Measurements from ENCODE around the gene SMIM27. TPM values are rescaled to one million over a fixed set of nuclear protein-coding genes. Genes with fewer than 3 reads are reported as not detected.
A peak's percentile ranks its signal among the peaks of the same experiment; 100 is the strongest.

The SMIM27 gene
- total RNA-seq, 1 donor from 2014 or later = 5.3 TPM

DNA sequence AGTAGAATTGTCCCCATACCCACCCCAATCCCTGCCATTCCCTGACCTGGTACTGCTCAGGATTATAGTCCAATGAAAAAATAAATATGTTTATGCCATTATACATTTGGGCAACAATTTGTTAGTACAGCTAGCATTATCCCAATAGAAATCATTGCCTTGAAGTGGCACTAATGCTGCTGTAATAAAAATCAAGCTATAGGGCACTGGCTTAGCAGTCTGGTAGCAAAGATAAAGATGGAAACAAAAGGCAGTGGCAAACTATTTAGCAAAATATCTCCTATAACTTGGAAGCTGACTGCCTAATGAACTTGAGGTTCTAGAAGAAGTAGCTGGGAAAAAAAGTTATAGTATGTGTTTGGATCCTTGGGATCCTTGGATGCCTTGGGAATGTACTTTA is 2.5 kb downstream of the SMIM27 start:
- no peak for DNase-seq (ENCODE audit: low read depth in 2 of 2)

DNA sequence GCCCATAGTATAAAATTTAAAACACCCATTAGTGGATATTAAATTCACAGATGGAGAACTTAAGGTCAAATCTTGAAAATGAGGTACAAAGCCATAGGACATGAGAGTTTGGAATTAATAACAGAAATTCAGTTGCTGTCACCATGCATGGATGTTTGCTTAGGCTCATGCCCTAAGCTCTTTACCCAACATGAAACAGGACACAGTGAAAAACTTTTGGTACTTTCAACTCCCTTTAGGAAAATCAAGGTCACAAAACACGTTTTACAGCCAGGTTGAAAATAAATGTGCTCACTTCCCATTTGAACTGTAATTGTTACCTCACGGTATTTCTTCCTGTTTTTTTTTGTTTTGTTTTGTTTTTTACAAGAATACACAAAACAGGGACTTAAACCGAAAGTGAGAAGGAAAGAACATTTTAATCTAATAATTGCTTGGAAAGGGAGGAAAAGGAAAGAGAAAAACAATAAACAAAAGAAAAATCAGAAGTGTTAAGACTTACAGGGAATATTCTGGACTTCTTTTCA is 6.3 kb downstream of the SMIM27 start:
- DNase-seq (ENCODE audit: low read depth in 2 of 2) = no peak

DNA sequence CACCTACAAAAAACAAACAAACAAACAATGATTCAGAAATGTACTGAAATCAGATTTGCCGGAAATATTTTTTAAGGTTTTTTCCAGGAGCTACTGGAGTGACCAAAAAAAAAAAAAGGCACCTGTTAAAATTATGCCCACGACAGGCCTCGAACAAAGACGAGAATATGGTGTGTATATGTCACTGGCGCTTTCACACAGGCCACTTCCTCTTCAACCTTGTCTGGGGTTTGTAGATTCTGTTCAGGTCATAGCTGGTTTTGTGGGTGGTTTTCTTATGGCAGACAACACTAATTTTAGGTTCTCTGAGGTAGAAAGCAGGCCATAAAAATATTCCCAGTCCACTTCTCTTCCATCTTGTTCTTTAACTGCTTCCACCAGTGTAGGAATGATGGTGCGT is 13.8 kb downstream of the SMIM27 start:
- DNase-seq (ENCODE audit: low read depth in 2 of 2) = no peak

DNA sequence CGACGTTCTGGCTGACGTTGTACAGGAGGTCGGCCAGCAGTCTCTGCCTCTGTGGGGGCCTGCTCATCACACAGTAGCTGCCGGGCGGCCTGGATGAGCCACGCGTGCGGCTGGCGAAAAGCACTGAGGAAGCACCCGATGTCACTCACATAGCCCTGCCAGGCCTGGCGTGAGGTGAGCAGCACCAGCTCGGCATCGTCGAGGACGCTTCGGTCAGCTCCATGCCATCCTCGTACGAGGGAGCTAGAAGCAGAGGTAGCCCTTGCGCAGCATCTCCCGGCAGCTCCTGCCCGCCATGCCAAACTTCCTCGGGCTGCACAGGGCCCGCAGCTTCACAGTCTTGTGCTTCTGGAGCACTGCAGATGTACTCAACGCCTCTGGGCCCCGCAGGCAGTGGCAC is 14.6 kb downstream of the SMIM27 start:
- DNase-seq (ENCODE audit: low read depth in 2 of 2) = no peak

DNA sequence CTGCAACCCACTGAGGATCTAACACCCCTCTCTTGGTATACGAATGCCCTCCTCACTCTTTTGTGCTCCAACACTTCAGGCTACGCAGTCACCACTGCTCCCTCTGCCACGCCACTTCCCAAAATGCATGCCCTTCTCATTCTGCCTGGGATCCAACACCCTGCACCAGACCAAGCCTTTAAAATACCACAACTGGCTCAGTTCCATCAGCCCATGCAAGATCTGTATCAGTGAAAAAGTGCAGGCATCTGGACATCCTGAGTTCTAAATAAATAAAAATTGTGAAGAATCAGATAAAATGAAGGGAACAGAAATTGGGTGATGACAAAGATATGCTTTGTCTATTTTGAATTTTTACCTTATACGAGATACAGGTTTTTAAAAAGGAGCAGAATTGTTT is 18.1 kb downstream of the SMIM27 start:
- DNase-seq (ENCODE audit: low read depth in 2 of 2) = no peak

DNA sequence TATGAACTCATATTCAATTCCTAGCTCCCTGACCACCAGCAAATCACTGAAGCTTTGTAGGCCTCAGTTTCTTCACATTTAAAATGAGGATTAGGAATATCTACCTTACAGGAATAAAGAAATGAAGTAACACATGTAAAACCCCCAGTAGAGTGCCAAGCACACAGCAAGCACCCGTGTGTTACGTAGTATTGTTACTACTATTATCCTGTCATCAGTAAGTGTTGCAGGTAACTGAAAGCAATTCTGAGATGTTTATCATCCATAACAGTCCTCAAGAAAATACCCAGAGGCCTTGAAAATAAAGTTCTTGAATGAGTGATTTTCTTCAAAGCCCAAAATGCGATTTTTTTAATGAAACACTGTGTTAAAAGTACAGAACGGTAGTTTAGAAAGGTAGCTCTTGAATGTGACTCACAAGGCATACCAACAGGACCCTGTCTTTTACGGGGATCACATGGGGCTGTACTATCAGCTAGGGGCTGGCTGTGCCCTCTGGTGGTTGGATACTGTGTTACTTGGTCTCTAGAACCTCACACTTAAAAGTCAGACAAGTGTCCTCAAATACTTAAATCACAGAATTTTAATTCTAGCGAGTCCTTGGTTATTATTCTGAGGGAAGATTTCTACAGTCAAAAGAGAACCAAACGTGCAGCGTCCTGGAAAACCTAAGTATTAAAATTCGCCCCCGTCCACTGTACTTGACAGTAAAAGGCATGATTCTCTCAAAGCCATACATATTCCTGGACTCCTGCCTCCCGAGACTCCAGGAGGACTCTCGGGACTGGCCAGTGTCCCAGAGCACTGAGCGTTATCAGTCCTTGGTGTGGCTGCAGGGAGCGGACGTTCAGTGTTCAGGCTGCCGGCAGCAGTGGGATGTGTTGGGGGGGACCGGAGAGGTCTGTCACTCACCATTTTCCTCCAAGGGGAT is 20.1 kb downstream of the SMIM27 start:
- DNase-seq (ENCODE audit: low read depth in 2 of 2) = peak; percentile 77 to 90

DNA sequence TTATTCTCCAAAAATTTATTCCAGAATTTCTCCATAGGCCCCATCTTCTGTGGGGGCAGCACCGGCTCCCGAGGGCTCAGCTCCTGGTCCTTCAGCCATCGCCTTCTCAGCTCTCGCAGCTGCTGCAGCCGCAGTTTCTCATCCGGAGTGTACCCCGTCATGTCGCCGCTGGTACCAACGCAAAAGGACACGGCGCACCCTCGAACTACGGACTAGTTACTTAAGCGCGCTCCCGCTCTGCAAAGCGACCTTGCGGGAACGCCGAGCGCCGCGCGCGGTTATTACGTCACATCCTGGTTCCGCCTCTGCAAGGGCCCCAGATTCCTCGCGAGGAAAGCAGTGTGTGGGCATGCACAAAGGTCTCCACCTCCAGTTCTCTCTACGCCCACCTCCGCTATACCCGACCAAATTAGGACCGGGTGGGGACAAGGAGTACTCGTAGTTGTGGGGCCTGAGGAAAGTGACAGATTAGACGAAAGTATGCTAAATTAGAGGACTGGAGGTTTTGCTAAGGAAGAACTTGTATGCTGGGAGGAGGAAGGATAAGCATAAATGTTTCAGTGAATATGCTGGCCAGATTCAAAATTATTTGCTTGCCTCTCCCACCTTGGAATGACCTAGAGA is 20.9 kb downstream of the SMIM27 start, which contains the start of gene NDUFB6:
Gene NDUFB6, minus strand, starts transcription at position 260 of the 624 bp plus-strand sequence. Its CDS starts 99 bp downstream, at position 161.
- peak; percentile 86 to 92 for DNase-seq (ENCODE audit: low read depth in 2 of 2)

DNA sequence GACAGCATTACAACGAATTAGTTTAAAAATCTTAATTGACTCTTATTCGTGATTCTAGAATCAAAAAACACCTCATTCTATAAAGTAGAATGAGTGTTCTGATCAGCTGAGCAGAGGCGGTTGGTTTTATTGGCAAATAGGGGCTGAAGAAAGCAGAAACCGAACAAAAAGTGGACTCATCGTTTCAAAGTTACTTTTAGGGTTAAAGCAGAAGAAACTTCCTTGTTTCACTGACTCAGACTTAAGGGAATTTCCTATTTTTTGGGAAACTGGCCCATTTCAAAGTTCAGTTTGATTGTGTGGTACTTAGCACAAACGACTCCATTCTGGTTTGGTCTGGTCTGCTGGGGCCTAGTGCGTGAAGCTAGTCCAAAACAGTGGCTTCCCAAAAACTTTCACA is 21.7 kb downstream of the SMIM27 start:
- DNase-seq (ENCODE audit: low read depth in 2 of 2) = no peak

DNA sequence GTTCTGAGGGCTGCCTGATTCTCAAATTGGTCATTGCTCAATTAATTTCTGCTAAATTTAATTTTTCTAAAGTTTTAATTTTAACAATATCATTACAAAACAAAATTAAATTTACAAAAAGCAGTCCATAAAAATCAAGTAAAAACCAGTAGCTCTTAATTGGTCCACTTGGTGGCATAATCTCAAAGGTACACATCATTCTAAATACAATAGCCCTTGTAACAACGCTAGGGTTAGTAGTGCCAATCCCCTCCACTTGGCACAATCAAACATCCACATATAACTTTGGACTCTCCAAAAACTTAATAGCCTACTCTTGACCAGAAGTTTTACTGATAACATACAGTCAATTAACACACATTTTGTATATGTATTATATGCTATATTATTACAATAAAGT is 22.7 kb downstream of the SMIM27 start:
- DNase-seq (ENCODE audit: low read depth in 2 of 2) = no peak

DNA sequence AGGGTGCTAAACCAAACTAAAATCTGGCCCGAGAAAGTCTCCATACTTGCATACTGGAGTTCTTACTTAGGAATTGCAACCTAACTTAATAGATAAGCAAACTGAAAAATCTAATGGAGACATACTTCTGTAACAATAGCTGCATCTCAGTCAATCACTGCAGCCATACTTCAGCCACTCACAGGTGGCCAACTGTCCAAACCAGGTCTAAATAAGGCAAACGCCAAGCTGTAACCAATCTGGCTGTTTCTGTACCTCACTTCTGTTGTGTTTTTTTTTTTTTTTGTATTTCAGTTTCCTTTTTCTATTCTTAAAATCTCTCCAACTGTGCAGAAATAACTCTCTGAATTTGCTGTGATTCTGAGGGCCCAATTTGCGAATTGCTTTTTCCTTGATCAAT is 25.2 kb downstream of the SMIM27 start:
- DNase-seq (ENCODE audit: low read depth in 2 of 2) = no peak

DNA sequence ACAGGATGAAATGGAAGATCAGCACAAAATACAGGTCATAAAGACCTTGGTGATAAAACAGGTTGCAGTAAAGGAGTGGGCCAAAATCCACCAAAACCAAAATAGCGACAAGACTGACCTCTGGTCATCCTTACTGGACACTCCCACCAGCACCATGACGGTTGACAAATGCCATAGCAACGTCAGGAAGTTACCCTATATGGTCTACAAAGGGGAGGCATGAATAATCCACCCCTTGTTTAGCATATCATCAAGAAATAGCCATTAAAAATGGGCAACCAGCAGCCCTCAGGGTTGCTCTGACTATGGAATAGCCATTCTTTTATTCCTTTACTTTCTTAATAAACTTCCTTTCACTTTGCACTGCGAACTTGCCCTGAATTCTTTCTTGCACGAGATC is 26.8 kb downstream of the SMIM27 start:
- DNase-seq (ENCODE audit: low read depth in 2 of 2) = no peak

DNA sequence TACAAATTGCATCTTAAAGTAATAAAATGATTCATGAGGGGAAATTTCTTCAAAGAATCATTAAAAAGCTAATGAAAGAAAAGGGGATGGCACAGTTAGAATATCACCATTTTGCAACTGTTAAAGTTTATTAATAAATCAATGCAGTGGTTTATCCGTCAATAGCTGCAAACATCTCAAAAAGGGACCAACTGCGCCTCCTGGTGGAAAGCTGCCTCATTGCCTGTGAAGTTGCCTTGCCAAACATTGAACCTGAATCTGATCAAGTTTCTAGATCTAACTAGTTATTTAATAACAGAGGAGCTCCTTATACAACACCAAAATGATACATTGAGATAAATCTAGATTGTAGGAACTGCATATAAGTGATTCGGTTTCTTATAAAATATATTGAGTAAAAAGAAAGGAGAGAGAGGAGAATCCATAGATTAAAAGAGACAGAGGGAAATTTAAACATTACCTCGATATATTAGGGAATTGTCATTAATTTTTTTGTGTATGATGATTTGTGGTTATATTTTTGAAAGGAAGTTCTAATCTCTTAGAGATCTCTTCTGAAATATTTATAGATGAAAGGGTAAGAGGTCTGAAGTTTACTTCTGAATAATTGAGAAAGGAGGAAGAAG is 27.7 kb downstream of the SMIM27 start:
- peak; percentile 55 to 68 for DNase-seq (ENCODE audit: low read depth in 2 of 2)

DNA sequence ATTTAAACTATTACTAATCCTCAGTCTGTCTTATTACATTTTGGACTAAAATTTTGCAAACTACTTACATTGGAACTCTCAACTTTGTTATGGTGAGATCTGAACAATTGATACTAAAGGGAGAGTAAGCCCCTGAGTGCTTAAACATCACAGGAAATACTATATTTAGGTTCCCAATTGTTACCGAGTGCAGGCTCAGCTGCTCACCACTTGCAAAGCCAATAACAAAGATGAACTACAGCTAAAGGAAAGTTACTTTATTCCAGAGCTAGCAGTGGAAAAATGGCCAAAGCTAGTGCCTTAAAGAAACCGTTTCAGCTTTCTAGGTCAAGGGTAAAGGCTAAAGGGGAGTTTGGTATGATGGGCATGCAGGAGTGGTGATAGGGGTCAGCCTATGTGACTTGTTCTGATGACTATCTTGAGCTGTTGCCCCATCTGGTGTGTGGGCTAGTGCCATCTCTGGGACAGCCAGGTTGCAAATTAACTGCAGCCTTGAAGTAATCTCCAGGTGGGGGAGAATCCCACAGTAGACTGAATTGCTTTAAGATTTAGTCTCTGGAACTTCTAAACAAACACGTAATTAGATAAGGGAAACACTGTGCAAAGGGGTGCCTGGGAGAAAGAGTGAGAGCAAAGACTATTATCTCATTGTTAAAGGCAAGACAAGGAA is 28.6 kb downstream of the SMIM27 start:
- DNase-seq (ENCODE audit: low read depth in 2 of 2) = no peak

DNA sequence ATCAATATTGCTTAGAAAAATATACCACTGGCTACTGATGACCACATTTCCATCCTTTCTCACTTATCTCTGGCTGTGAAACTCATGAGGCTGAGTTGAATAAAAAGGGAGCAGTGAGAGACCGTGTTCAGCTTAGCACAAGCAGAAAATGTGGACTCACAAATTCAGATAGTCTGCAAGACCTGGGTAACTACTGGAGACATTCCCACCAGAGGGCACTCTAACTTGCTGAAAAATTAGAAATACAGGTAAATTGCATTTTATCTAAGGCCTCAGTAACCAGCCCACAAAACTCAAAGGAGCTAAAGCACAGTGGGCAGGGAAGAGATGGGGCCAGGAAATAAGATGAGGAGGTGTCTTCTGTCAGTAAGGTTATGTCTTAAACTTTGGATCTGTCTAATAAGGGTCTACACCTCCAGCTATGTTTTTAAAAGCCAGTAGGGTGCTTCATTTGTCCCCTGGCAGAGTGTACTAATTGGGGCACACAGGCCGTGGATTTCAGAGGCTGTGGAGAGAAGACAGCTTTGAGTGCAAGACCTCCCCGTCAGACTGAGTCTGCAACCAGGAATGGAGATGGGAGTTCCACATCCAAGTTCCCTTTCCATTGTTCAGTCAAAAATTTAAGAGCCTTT is 29.5 kb downstream of the SMIM27 start:
- peak; percentile 76 for DNase-seq (ENCODE audit: low read depth in 2 of 2)

DNA sequence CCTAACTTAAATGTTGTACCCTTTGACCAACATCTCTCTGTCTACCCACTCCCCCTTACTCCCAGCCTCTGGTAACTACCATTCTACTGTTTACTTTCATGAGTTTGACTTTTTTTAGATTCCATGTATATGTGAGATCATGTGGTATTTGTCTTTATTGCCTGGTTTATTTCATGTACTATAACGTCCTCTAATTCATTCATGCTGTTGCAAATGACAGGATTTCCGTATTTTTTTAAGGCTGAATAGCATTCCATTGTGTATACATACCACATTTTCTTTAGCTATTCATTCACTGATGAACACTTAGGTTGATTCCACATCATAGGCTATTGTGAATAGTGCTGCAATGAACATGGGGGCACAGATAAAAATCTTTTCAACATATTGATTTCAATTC is 32.7 kb downstream of the SMIM27 start:
- peak; percentile 46 to 69 for DNase-seq (ENCODE audit: low read depth in 2 of 2)

DNA sequence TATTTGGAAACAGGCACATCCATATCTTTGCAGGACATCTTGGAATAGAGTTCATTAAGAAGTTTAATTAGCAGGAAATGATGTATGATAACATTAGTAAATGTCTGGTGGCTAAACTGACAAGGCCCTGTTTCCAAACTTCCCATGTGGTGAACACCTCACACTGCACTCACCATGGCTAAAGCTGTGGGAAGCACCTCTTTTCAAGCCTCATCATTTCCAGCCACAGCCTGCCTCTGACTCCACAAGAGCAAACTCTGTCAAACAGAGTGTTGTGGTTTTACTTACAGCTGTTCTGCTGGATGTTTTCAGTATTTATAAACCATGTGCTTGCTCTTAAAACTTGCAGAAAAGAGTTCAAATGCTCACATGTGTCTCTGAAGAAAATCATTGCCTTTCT is 35.8 kb downstream of the SMIM27 start:
- no peak for DNase-seq (ENCODE audit: low read depth in 2 of 2)

DNA sequence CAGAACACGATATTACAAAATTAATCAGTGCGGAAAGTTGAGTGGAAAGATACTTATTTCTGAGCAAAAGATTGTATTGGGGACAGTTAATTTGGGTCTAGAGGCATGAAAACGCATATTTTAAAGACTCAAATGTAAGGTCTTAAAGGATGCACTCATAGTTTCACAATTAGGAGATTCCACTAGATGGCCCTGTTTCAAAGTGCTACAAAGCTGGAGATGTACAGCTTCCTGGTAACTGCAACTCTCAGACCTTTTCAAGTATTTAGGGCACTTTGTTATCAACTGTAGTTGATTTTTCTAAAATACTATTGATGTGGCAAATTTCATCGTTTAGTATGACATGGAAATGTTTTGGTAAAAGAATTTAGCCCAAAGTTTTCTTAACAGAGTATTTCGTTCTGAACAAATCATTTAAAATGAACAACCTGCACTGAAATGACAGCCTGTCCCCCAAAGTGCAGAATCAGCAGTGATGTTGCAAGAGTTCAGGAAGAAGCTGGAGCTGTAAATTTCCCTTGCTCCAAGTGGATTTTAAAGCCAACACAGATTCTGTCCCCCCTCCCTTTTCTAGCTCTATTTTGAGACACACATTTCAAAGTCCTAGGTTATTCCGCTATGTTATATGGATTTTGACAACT is 37.1 kb downstream of the SMIM27 start:
- peak; percentile 41 to 60 for DNase-seq (ENCODE audit: low read depth in 2 of 2)

DNA sequence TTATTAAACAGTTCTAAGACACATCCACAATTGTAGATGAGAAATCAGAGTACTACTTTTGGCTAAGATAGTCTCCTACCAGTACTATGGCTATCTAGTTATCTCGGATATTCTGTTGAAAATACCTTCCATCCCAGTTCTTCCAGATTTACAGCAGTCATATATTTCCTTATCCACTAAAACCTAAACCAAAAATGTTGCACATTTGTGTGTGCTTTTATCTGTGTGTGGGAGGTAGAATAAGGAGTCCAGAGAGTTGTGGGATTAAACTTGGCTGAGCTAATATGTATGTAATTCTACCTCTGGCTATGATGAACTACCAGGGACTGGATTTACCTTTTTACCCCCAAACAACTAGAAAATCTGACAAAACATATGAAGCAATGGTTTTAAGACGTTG is 38.3 kb downstream of the SMIM27 start:
- no peak for DNase-seq (ENCODE audit: low read depth in 2 of 2)

DNA sequence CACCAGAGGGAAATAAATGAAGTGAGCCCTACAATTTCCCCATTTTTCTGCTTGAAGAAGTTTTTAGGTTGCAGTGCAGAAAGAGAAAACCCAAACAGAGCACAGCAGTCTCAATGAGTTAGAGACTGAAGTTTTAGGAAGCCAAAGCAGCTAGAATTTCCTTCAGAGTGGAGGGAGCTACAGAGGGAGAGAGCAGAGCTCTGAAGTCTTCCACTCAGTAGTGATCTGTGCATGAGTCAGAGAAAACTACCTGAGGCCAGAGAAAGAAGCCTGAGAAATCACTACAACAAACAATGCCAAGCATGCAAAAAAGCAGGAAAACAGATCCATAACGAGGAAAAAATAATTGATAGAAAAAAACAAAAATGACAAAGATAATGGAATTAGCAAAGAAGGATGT is 38.8 kb downstream of the SMIM27 start:
- DNase-seq (ENCODE audit: low read depth in 2 of 2) = no peak

DNA sequence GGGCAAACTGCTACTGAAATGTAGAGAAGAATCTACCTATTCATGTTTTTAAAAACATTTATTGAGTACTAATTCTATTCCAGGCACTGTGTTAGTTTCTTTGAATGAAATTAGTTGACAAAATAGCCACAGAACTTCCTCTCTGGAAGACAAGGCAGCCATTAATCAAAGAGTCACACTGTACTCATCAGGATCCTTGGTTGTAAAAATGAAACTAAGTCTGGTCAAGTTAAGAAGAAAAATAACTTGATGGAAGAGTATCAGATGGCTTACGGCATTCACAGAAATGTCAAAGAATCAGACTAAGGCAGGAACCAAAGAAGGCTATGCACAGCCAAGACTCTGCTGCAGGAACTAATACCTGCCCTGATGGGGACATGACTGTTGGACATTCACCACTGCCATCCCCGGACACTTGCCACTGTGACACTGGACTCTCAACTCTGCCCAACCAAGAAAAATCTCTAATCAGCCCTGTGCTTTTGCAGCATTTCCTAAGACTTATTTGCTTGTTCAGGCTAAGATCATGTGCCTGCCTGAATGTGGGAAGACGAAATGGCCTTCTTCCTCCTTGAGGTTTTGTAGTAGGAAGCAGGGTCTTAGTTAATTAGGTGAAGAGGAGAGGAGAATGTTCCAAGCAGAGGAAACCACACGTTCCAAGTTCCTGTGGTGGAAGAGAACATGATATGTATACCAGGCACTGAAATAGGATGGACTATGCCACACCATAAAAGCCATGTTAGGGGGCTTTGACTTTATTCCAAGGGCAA is 44.2 kb downstream of the SMIM27 start:
- no peak for DNase-seq (ENCODE audit: low read depth in 2 of 2)

Measured in dermis microvascular lymphatic vessel endothelial cell (primary cell).